GM19025 (cell line): Measurements from ENCODE around the gene PLCL1.

Experiments used
- ATAC-seq: cut with Tn5 transposase; IDR thresholded peaks from one replicate; pipeline ENCODE4 v1.9.1; 2021; ENCODE audit warnings: mild to moderate bottlenecking, low read depth, moderate library complexity; ENCODE audit not compliant: unreplicated experiment

Gene PLCL1

DNA sequence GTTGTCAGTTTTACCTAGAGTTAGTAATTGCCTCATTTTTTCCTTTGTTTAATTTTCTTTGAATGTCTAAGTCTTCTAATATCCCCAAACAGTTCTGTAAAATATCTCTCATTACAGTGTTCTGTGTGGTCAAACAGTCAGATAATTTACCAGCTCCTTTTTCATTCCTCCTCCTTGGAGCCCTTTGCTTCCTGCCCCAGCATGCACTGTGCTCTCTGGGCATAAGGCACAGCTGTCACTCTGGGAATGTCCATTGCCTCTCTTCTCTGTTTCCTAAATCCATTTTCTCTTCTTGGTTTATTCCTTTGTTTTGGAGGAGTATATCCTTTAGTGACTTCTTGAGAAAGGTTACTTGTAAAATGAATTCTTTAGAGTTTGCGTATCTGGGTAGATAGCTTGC, 139.3 kb downstream of the PLCL1 start:
- ATAC-seq: no peak

- no peak for ATAC-seq
These were observed 140.2 kb downstream of the PLCL1 start for GRCh38 chr2:197944416-197945096.

- ATAC-seq: no peak
These were observed 142.2 kb downstream of the PLCL1 start for GRCh38 chr2:197946562-197946961.

- no peak for ATAC-seq
These were observed 142.9 kb downstream of the PLCL1 start for GRCh38 chr2:197947219-197947757.

- ATAC-seq: no peak
These were observed 144.8 kb downstream of the PLCL1 start for GRCh38 chr2:197949224-197949623.

- no peak for ATAC-seq
These were observed 145.6 kb downstream of the PLCL1 start for GRCh38 chr2:197950006-197950405.

- no peak for ATAC-seq
These were observed 146.3 kb downstream of the PLCL1 start for GRCh38 chr2:197950724-197951123.

- peak; percentile 67 for ATAC-seq
These were observed 148.3 kb downstream of the PLCL1 start for GRCh38 chr2:197952540-197953202.

GRCh38 chr2:197954328-197954727, 149.9 kb downstream of the PLCL1 start:
- no peak for ATAC-seq

DNA sequence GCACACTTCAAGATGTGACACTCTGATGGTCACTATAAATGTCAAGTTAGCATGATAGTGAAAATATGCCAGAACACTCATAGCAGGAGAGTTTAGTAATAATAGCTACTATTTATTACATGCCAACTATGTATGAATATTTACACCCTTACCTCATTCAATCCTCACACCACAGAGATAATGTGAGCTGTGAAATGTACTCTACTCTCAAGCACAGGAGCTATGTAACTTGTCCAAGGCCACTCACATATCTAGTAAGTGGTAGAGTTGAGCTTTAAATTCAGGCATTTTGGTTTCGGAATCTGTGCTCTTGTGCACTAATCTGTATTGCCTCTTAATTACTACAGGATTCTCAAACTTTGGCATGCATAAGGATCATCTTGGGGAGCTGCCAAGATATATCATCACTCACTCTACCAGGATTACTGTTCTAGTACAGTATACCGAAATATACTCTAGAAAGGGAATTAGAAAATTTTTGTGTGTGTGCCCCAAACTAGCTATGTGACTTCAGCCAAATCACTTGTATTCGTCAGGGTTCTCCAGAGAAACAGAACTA, 154.3 kb downstream of the PLCL1 start:
- ATAC-seq: no peak

DNA sequence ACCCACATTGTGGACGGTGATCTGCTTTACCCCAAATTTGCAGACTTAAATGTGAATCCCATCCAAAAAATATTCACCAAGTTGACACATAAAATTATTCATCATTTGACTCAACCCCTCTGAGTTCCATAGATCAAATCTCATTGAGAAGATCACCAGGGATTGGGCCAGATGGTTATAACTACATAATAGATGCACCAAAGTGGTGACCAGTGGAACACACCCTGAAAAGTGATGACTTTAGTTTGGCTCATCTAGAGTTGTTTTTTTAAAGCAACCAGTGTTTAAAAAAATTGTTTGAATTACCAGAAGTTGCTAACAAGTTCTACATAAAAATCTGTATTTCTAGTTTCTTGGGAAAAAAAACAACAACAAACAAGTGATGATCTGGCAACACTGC, 155.0 kb downstream of the PLCL1 start:
- no peak for ATAC-seq

- no peak for ATAC-seq
These were observed 156.4 kb downstream of the PLCL1 start for GRCh38 chr2:197960786-197961185.

DNA sequence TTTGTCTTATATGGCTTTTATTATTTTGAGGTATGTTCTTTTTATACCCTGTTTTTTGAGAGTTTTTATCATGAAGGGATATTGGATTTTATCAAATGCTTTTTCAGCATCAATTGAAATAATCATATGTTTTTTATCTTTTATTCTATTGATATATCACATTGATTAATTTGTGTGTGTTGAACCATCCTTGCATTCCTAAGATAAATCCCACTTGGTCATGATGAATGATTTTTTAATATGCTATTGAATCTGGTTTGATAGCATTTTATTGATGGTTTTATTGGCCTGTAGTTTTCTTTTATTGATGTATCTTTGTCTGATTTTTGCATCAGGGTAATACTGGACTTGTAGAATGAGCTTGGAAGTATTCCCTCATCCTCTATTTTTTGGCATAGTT, 160.3 kb downstream of the PLCL1 start:
- no peak for ATAC-seq

GRCh38 chr2:197965756-197966155, 161.4 kb downstream of the PLCL1 start:
- ATAC-seq: no peak

- ATAC-seq: no peak
These were observed 165.0 kb downstream of the PLCL1 start for GRCh38 chr2:197969391-197969893.

DNA sequence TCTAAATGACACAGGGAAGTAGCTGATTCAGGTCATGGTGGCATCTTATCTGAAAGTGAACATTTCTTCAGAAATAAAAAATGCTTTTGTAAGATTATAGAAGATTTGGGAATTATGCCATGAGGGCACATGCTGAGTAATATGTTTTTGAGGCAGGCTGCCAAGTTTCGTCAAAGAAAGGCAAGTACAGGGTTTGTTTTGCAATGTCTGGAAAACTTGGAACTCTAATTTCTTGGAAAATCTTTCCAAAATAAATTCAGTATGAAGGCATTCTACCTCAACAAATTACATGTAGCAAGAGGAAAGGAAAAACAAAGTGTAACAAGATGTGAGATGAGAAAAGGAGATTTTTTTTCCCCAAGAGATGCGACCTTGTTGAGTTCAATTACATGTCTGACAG, 167.7 kb downstream of the PLCL1 start:
- ATAC-seq: no peak

DNA sequence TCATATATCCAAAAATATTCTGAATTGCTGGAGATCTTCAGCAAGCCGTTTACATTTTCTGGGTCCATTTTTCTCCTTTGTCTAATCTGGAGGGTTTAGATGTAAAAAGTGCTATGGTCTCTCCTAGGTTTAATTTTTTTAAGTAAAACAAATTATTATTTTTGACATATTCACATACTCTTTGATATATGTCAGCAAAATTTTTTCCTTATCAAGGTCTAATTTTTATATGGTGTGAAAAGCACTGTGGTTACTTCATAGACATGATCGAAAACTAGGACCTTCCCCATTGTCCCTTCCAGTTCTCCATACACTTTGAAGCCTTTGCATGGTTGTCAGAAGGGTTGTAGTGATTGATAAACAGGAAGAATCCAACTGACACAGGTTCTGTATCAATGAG, 168.2 kb downstream of the PLCL1 start:
- no peak for ATAC-seq

- no peak for ATAC-seq
These were observed 169.4 kb downstream of the PLCL1 start for GRCh38 chr2:197973772-197974171.

GRCh38 chr2:197975931-197976519, 171.6 kb downstream of the PLCL1 start:
- ATAC-seq: no peak

DNA sequence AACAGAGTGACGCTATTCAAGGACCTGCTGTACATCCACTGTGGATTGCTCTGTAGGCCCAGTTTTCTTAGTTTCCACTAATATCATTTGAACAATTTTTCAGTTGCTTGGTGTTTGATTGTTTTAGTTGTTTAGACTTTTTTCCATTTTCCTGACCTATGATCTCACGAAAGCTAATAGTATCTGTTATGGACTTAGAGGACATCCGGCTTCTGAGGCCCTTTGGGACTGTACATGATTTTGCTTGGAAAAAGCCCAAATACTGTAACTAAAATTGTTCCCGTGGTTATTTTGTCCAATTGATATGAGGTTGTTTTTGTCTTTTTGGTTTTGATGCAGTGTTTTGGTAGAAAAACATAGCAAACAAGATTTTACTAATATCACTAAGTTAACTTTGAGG, 174.6 kb downstream of the PLCL1 start:
- ATAC-seq: no peak

DNA sequence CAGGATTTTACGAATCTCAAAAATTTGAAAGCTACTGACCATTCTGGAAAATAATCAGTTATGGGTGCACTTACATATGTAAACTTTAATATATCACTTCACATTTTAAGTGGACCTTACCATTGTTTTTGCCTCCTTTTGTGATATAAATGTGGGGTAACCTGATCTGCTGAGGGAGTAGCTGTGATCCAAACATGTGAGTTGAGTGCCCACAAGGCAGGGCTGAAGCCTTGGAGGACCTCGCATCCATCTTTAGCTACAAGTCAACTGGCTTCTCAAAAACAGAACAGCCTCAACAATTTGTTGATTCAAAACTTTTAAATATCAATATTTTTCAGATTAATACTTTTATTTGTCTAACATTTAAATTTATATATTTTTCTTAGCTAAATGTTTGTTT, 178.2 kb downstream of the PLCL1 start:
- ATAC-seq: no peak
